Activated CD4-positive, alpha-beta memory T cell treated with anti-CD3 and anti-CD28 coated beads for 36 hours (primary cell): ENCODE measurements around the gene SLC25A39. TPM values are rescaled to one million over a fixed set of nuclear protein-coding genes. Genes with fewer than 3 reads are reported as not detected.

Experiments
- CTCF ChIA-PET: fragments of 350-600 bp; sonication (Branson Sonifier 250); formaldehyde crosslinking; loops from one replicate; lab custom pipeline; 2021; ENCODE audit warnings: antibody characterized with exemption, inconsistent platforms; lab: Charles Lee
- POLR2A ChIA-PET: fragments of 350-600 bp; sonication (Branson Sonifier 250); formaldehyde crosslinking; loops from one replicate; lab custom pipeline; 2021; ENCODE audit warnings: antibody characterized with exemption; lab: Charles Lee
- DNase-seq: peaks from one replicate; pipeline ENCODE4 v3.0.0-alpha.2; 2020
- H3K27ac Mint-ChIP-seq: one replicate; pipeline ENCODE4 v1.8.0; 2021; ENCODE audit warnings: mixed read lengths
- H3K27me3 Mint-ChIP-seq: one replicate; pipeline ENCODE4 v1.8.0; 2021; ENCODE audit warnings: mixed read lengths
- H3K36me3 Mint-ChIP-seq: one replicate; pipeline ENCODE4 v1.8.0; 2021; ENCODE audit warnings: mixed read lengths
- H3K4me1 Mint-ChIP-seq: one replicate; pipeline ENCODE4 v1.8.0; 2021; ENCODE audit warnings: low read depth, mixed read lengths
- H3K4me3 Mint-ChIP-seq: one replicate; pipeline ENCODE4 v1.8.0; 2021; ENCODE audit warnings: mild to moderate bottlenecking, mixed read lengths
- H3K9me3 Mint-ChIP-seq: one replicate; pipeline ENCODE4 v1.8.0; 2021; ENCODE audit warnings: mixed read lengths
- intact Hi-C: fragments of 100-400 bp; cut with micrococcal nuclease; formaldehyde crosslinking; loops from one replicate; pipeline ENCODE4 v1.15.1; 2023
- total RNA-seq, 2 experiments: library from RNA; stranded (reverse); gene quantifications; one replicate each; pipeline ENCODE4 v1.2.3, GENCODE V29; 2021

The SLC25A39 gene
- total RNA-seq, 2 experiments from 2014 or later: 121 to 122 TPM

- Mint-ChIP-seq H3K9me3 (no peaks in the 10 kb centered on the region), H3K36me3 (no peaks in the 10 kb centered on the region), H3K27ac (no peak overlapping the region), H3K4me3 (no peak overlapping the region), H3K27me3 (peaks cover 15% of the 10 kb centered on the region), H3K4me1 (peaks cover 4% of the 10 kb centered on the region)
- DNase-seq: no peak
- CTCF ChIA-PET: interaction anchor here (1.0 to 3.0 kb wide), 5 partner anchors 10 to 163 kb away, joined by 3 to 18 read pairs (median 10); partner anchors contain the start of gene GRN
- POLR2A ChIA-PET: no interaction called here
- intact Hi-C loops: loop anchor here (2.0 kb wide), 1 partner anchor 161 kb away; no protein-coding TSS in a partner anchor
Observed at GRCh38 chr17:44361292-44362260, 37.0 kb upstream of the SLC25A39 start.

DNA sequence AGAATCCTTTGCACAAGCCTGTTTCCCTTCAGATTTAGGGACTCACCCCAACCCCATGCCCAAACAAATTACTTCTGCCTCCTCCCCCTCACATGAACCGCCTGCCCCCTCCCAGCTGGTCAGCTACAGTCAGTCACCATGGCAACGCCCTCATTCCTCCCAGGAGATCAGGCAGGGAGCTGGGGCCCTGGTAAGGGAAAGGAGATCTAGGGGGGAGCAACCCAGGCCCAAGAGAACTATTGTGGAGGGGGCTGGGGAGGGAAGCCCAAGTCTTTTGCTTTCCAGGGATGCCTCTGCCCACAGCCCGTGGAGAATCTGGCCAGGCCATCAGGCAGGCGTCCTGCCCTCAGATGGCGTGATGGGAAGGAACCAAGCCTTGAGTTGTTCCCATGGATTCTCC, 36.2 kb upstream of the SLC25A39 start:
- POLR2A ChIA-PET: no interaction called here
- no peaks in the 10 kb centered on the region for H3K9me3 Mint-ChIP-seq
- CTCF ChIA-PET: interaction anchor here (1.0 to 3.0 kb wide), 3 partner anchors 16 to 162 kb away, joined by 3 to 18 read pairs (median 3); partner anchors contain the start of gene GRN
- H3K27me3 Mint-ChIP-seq: peaks cover 13% of the 10 kb centered on the region
- H3K27ac Mint-ChIP-seq: no peak overlapping the region
- no peak overlapping the region for H3K4me3 Mint-ChIP-seq
- peaks cover 4% of the 10 kb centered on the region for H3K4me1 Mint-ChIP-seq
- intact Hi-C loops: no loop called here
- DNase-seq: no peak
- H3K36me3 Mint-ChIP-seq: no peaks in the 10 kb centered on the region

- H3K4me1 Mint-ChIP-seq: peaks cover 4% of the 10 kb centered on the region
- DNase-seq: no peak
- no peak overlapping the region for H3K27ac Mint-ChIP-seq
- no peaks in the 10 kb centered on the region for H3K36me3 Mint-ChIP-seq
- peaks cover 12% of the 10 kb centered on the region for H3K27me3 Mint-ChIP-seq
- POLR2A ChIA-PET: no interaction called here
- no peaks in the 10 kb centered on the region for H3K9me3 Mint-ChIP-seq
- no peak overlapping the region for H3K4me3 Mint-ChIP-seq
- CTCF ChIA-PET: interaction anchor here (1.0 to 1.5 kb wide), 2 partner anchors 33 to 162 kb away, joined by 3 read pairs; no protein-coding TSS in a partner anchor
- intact Hi-C loops: no loop called here
Observed at GRCh38 chr17:44360144-44360533, 35.5 kb upstream of the SLC25A39 start.

DNA sequence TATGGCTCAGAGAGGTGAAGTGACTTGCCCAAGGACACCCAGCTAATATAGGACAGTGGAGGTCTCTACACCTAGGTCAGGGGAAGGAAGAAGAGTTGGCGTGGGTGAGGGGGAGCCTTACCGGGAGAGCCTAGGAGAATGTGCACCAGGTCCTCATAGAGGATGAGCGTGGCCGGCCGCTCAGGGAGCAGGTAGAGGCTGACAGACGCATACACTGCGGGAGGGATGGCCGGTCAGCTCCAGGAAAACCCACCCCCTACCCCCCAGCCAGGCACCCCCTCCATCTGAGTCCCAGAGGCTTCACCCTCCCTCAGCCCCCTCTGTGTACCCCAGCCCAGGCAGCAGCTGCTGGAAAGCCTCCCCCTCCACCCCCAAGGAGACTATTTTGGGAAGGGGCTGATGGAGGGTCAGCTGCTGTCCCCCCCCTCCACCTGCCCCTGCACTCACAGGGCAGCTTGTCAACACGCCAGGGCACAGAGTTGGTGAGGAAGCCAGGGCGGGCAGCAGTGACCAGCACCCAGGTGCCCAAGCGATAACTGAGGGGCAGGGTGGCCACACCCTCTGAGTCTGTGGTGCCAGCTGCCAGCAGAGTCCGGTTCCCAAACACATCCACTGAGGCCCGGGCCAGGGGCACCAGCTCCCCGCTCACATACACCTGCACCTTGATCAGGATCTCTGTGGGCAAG, 35.0 kb upstream of the SLC25A39 start:
- Mint-ChIP-seq H3K27me3 (peaks cover 8% of the 10 kb centered on the region), H3K36me3 (no peaks in the 10 kb centered on the region), H3K4me3 (no peak overlapping the region), H3K4me1 (peaks cover 4% of the 10 kb centered on the region), H3K9me3 (no peaks in the 10 kb centered on the region), H3K27ac (no peak overlapping the region)
- no peak for DNase-seq
- ChIA-PET CTCF (interaction anchor here (2.1 kb wide), 1 partner anchor 12 kb away, joined by 8 read pairs; no protein-coding TSS in a partner anchor), POLR2A (no interaction called here)
- intact Hi-C loops: no loop called here

DNA sequence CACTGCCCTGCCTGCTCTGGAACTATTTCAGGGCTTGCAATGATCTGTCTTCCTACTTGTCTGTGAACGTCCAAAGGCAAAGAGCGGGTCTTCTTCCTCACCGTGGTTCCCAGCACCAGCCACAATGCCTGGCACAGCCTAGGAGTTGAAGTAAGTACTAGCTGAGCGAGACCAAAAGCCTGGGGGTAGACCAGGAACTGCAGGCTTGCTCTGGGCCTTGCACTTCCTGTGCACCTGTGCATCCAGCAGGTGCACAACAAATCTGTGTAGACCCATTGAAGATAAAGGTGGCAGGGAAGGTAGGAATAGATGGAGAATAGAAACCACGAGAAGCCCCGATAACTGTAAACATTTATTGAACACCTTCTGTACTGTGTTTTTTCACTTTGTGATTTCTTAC, 34.4 kb upstream of the SLC25A39 start:
- no peak overlapping the region for H3K4me3 Mint-ChIP-seq
- H3K27me3 Mint-ChIP-seq: peaks cover 8% of the 10 kb centered on the region
- POLR2A ChIA-PET: no interaction called here
- H3K4me1 Mint-ChIP-seq: peaks cover 4% of the 10 kb centered on the region
- H3K9me3 Mint-ChIP-seq: no peaks in the 10 kb centered on the region
- H3K36me3 Mint-ChIP-seq: no peaks in the 10 kb centered on the region
- CTCF ChIA-PET: interaction anchor here (1.4 to 2.1 kb wide), 3 partner anchors 11 to 17 kb away, joined by 3 to 10 read pairs (median 8); partner anchors contain the start of gene GRN
- no peak for DNase-seq
- intact Hi-C loops: no loop called here
- no peak overlapping the region for H3K27ac Mint-ChIP-seq

DNA sequence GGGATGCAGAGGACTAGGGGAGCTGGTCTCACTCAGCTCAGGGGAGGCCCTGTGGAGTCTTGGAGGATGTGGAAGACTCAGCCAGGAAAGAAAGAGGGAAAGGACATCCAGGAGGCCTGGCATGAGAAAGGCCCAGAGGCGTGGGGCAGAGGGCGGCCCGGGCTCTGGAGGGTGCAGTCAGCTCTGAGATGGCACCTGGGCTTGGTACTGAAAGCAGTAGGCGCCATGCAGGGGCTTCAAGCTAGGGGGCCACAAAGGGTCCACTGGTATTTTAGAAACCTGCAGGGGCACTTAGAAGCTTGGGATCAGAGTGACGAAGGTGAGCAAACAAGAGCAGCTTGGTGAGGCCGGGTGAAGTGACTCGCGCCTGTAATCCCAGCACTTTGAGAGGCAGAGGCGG, 33.4 kb upstream of the SLC25A39 start:
- Mint-ChIP-seq H3K36me3 (no peaks in the 10 kb centered on the region), H3K4me1 (peaks cover 5% of the 10 kb centered on the region), H3K27me3 (peaks cover 8% of the 10 kb centered on the region), H3K9me3 (no peaks in the 10 kb centered on the region), H3K27ac (no peak overlapping the region), H3K4me3 (no peak overlapping the region)
- no peak for DNase-seq
- intact Hi-C loops: no loop called here
- POLR2A ChIA-PET: no interaction called here
- CTCF ChIA-PET: interaction anchor here (0.6 to 2.1 kb wide), 6 partner anchors 10 to 914 kb away, joined by 3 to 10 read pairs (median 5); partner anchors contain the start of gene GRN

GRCh38 chr17:44356241-44356640, 31.6 kb upstream of the SLC25A39 start:
- Mint-ChIP-seq H3K27me3 (peaks cover 1% of the 10 kb centered on the region), H3K9me3 (no peaks in the 10 kb centered on the region), H3K36me3 (peaks cover 7% of the 10 kb centered on the region), H3K4me3 (no peak overlapping the region), H3K27ac (no peak overlapping the region), H3K4me1 (peaks cover 7% of the 10 kb centered on the region)
- intact Hi-C loops: no loop called here
- POLR2A ChIA-PET: no interaction called here
- no peak for DNase-seq
- CTCF ChIA-PET: interaction anchor here (1.2 to 2.9 kb wide), 4 partner anchors 11 to 167 kb away, joined by 3 to 10 read pairs (median 6); partner anchors contain the start of gene GRN

DNA sequence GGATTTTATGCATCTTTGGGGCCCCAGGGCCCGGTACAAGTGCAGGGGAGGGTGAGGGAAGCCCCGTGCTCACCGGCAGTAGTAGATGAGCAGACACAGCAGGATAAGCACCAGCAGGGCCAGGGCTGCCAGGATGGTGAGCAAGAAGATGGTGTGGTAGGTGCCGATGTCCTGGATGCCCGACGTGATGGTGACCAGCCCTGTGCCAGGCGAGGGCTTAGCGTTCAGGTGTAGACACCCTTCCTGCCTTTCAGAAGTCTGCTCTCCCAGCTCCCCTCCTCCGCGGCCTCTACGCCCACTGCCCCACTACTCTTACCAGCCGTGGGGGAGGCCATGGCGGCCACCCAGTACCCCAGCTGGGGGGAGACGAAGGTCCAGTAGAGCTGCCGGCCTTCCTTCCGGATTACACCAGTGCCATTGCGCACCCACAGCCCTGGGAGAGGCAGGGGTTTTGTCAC, 31.0 kb upstream of the SLC25A39 start:
- intact Hi-C loops: no loop called here
- H3K9me3 Mint-ChIP-seq: no peaks in the 10 kb centered on the region
- no peak overlapping the region for H3K27ac Mint-ChIP-seq
- H3K27me3 Mint-ChIP-seq: no peaks in the 10 kb centered on the region
- peaks cover 10% of the 10 kb centered on the region for H3K36me3 Mint-ChIP-seq
- DNase-seq: no peak
- POLR2A ChIA-PET: no interaction called here
- H3K4me3 Mint-ChIP-seq: no peak overlapping the region
- peaks cover 7% of the 10 kb centered on the region for H3K4me1 Mint-ChIP-seq
- CTCF ChIA-PET: interaction anchor here (1.1 to 2.9 kb wide), 6 partner anchors 8 to 168 kb away, joined by 3 to 13 read pairs (median 4); partner anchors contain the start of genes FAM171A2 and GRN

GRCh38 chr17:44354582-44355561, 30.2 kb upstream of the SLC25A39 start:
- ChIA-PET CTCF (interaction anchor here (0.7 to 2.9 kb wide), 15 partner anchors 8 to 208 kb away, joined by 3 to 15 read pairs (median 5); partner anchors contain the start of genes FAM171A2 and GRN), POLR2A (interaction anchor here (1.0 kb wide), 1 partner anchor 10 kb away, joined by 3 read pairs; the partner anchor contains the start of gene GRN)
- intact Hi-C loops: no loop called here
- Mint-ChIP-seq H3K36me3 (peaks cover 11% of the 10 kb centered on the region), H3K27ac (no peak overlapping the region), H3K4me3 (peak overlapping the region; percentile 63), H3K27me3 (no peaks in the 10 kb centered on the region), H3K9me3 (no peaks in the 10 kb centered on the region), H3K4me1 (peaks cover 7% of the 10 kb centered on the region)
- DNase-seq: peak; percentile 61

DNA sequence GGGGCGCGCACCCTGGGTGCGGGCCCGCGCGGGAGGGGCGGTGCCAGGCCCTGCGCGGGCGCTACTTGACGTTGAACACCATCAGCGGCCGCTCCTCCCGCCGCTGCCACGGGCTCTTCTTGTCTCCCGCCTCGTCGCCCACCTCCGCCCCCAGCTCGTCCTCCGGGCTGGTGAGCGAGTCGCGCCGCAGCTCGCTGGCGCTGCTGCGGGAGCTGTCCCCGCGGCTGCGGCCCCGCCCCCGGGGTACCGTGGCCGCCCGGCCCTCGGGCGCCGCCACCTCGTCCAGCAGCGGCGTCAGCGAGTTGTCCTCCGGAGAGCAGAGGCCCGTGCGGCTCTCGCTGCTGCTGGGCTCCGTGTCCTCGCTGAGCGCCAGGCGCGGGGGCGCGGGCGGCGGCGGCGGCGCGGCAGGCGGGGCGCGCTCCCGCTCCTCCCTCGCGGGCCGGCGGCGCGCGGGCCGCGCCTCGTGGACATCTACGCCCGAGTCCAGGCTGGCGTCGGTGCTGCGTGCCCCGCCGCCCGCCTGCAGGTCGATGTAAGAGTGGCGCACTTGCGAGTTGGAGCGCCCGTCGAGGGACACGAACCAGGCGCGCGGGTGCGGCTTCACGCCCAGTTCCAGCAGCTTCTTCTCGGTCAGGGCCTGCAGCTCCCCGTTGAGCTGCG, 29.2 kb upstream of the SLC25A39 start:
- H3K27ac Mint-ChIP-seq: no peak overlapping the region
- CTCF ChIA-PET: interaction anchor here (0.5 to 2.9 kb wide), 17 partner anchors 8 to 207 kb away, joined by 3 to 15 read pairs (median 5); partner anchors contain the start of genes FAM171A2 and GRN
- peaks cover 4% of the 10 kb centered on the region for H3K4me1 Mint-ChIP-seq
- no peaks in the 10 kb centered on the region for H3K27me3 Mint-ChIP-seq
- intact Hi-C loops: no loop called here
- POLR2A ChIA-PET: interaction anchor here (1.0 kb wide), 1 partner anchor 132 kb away, joined by 3 read pairs; no protein-coding TSS in a partner anchor
- H3K4me3 Mint-ChIP-seq: peak overlapping the region; percentile 37
- no peaks in the 10 kb centered on the region for H3K9me3 Mint-ChIP-seq
- H3K36me3 Mint-ChIP-seq: peaks cover 11% of the 10 kb centered on the region
- peak; percentile 20 for DNase-seq
